ENCODE data around the gene BMERB1.

The BMERB1 gene

GRCh38 chr16:15495898-15496297 is 61.5 kb downstream of the BMERB1 start:
- DNase-seq: no peak
- H3K36me3 ChIP-seq: no peaks in the 10 kb centered on the region
- H3K27ac ChIP-seq: no peak overlapping the region
- H3K27me3 ChIP-seq (ENCODE audit: insufficient read depth, low read depth, severe bottlenecking): no peaks in the 10 kb centered on the region
- H3K9me3 ChIP-seq (ENCODE audit: severe bottlenecking): peaks cover 3% of the 10 kb centered on the region
- no peak for TF ChIP-seq CTCF (IDR thresholded peaks at IDR 0.05; ENCODE audit: low read depth, low read length)
- no peak overlapping the region for H3K4me3 ChIP-seq (ENCODE audit: low read depth, low read length)

DNA sequence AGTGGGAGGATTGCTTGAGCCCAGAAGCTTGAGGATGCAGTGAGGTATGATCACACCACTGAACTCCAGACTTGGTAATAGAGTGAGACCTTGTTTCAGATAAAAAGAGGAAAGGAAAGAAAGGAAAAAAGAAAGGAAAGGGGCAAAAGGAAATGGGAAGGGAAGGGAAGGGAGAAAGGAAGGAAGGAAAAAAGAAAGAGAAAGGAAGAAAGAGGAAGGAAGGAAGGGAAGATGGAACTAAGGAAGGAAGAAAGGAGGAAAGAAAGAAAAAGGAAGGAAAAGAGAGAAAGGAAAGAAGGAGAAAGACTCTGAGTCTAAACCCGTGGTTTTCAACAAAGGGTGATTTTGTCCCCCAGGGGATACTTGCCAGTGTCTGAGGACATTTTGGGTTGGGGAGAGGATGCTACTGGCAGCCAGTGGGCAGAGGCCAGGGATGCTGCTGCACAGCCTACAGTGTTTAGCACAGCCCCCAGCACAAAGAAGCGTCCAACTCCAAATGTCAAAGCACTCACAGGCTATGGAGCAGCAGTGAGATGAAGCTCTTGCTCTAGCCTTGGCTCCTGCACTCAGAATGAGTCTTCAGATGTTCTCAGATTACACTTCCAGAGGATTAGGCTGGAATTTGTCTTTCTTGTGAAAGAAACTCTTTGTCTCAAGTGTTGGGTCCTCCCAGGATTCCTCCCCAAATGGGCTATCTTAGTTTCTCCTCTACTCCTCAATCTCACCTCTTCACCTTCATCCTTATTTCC is 64.2 kb downstream of the BMERB1 start:
- TF ChIP-seq CTCF (IDR thresholded peaks at IDR 0.05; ENCODE audit: low read depth, low read length): no peak
- H3K27ac ChIP-seq: no peak overlapping the region
- no peaks in the 10 kb centered on the region for H3K9me3 ChIP-seq (ENCODE audit: severe bottlenecking)
- no peak overlapping the region for H3K4me3 ChIP-seq (ENCODE audit: low read depth, low read length)
- H3K27me3 ChIP-seq (ENCODE audit: insufficient read depth, low read depth, severe bottlenecking): no peaks in the 10 kb centered on the region
- no peak for DNase-seq
- H3K36me3 ChIP-seq: no peaks in the 10 kb centered on the region

GRCh38 chr16:15502041-15502725 is 67.8 kb downstream of the BMERB1 start:
- H3K9me3 ChIP-seq (ENCODE audit: severe bottlenecking): no peaks in the 10 kb centered on the region
- no peak for DNase-seq
- no peak for TF ChIP-seq CTCF (IDR thresholded peaks at IDR 0.05; ENCODE audit: low read depth, low read length)
- H3K4me3 ChIP-seq (ENCODE audit: low read depth, low read length): no peak overlapping the region
- H3K27me3 ChIP-seq (ENCODE audit: insufficient read depth, low read depth, severe bottlenecking): no peaks in the 10 kb centered on the region
- H3K27ac ChIP-seq: no peak overlapping the region
- H3K36me3 ChIP-seq: no peaks in the 10 kb centered on the region

GRCh38 chr16:15506441-15506840 is 72.1 kb downstream of the BMERB1 start:
- no peaks in the 10 kb centered on the region for H3K27me3 ChIP-seq (ENCODE audit: insufficient read depth, low read depth, severe bottlenecking)
- no peak for TF ChIP-seq CTCF (IDR thresholded peaks at IDR 0.05; ENCODE audit: low read depth, low read length)
- no peaks in the 10 kb centered on the region for H3K9me3 ChIP-seq (ENCODE audit: severe bottlenecking)
- H3K36me3 ChIP-seq: no peaks in the 10 kb centered on the region
- H3K4me3 ChIP-seq (ENCODE audit: low read depth, low read length): no peak overlapping the region
- no peak overlapping the region for H3K27ac ChIP-seq
- DNase-seq: no peak

- H3K27ac ChIP-seq: no peak overlapping the region
- H3K36me3 ChIP-seq: no peaks in the 10 kb centered on the region
- no peak for DNase-seq
- H3K4me3 ChIP-seq (ENCODE audit: low read depth, low read length): no peak overlapping the region
- H3K9me3 ChIP-seq (ENCODE audit: severe bottlenecking): no peaks in the 10 kb centered on the region
- no peaks in the 10 kb centered on the region for H3K27me3 ChIP-seq (ENCODE audit: insufficient read depth, low read depth, severe bottlenecking)
- no peak for TF ChIP-seq CTCF (IDR thresholded peaks at IDR 0.05; ENCODE audit: low read depth, low read length)
Measured at GRCh38 chr16:15507301-15507958, 73.0 kb downstream of the BMERB1 start.
